ENCODE results near the gene ZNF670.

DNA sequence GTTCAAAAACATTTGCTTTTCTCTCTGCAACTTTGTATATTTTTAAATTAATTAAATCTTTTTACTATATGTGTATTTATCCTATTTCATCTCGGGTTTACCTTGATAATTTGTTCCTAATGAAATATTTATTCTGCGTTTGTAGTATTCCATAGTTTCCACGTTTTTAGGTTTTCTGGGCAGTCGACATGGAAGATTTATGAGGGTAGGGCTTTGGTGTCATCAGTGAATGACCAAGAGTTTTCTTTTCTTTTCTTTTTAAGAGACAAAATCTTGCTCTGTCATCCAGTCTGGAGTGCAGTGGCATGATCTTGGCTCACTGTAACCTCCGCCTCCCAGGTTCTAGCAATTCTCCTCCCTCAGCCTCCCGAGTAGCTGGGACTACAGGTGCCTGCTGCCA, 42.8 kb upstream of the ZNF670 start:
- TF ChIP-seq CTCF (IDR thresholded peaks at IDR 0.05 in 8 of 11, conservative IDR thresholded peaks at IDR 0.05 in 3 of 11): no peak
- no peak for TF ChIP-seq POLR2A (IDR thresholded peaks at IDR 0.05)
- no peak for TF ChIP-seq POLR2AphosphoS5 (IDR thresholded peaks at IDR 0.05)

Data from spleen (tissue), 7 donors.